8988T (cell line): ENCODE results near the gene OSR1.

ENCODE experiments used
- DNase-seq: peaks from one replicate; pipeline ENCODE4 v3.0.0; 2011

OSR1 gene

GRCh38 chr2:19357402-19358241, 801 bp downstream of the OSR1 start:
- no peak for DNase-seq

- DNase-seq: no peak
These were observed 1.6 kb downstream of the OSR1 start for GRCh38 chr2:19356545-19357401.

- DNase-seq: no peak
These were observed 2.4 kb downstream of the OSR1 start for GRCh38 chr2:19355931-19356544.

- DNase-seq: no peak
These were observed 3.0 kb downstream of the OSR1 start for GRCh38 chr2:19355416-19355821.

- DNase-seq: no peak
These were observed 3.4 kb downstream of the OSR1 start for GRCh38 chr2:19355014-19355405.

GRCh38 chr2:19353721-19354050, 4.7 kb downstream of the OSR1 start:
- no peak for DNase-seq

GRCh38 chr2:19352946-19353720, 5.3 kb downstream of the OSR1 start:
- DNase-seq: no peak

GRCh38 chr2:19351899-19352697, 6.3 kb downstream of the OSR1 start:
- no peak for DNase-seq

- DNase-seq: no peak
These were observed 6.9 kb downstream of the OSR1 start for GRCh38 chr2:19351499-19351898.

- no peak for DNase-seq
These were observed 7.6 kb downstream of the OSR1 start for GRCh38 chr2:19350678-19351401.

GRCh38 chr2:19349911-19350677, 8.3 kb downstream of the OSR1 start:
- DNase-seq: peak; percentile 85

- no peak for DNase-seq
These were observed 9.7 kb downstream of the OSR1 start for GRCh38 chr2:19348692-19349091.

GRCh38 chr2:19347619-19348562, 10.5 kb downstream of the OSR1 start:
- peak; percentile 98 for DNase-seq

- no peak for DNase-seq
These were observed 11.3 kb downstream of the OSR1 start for GRCh38 chr2:19346983-19347618.

GRCh38 chr2:19337742-19338141, 20.7 kb downstream of the OSR1 start:
- DNase-seq: no peak

- no peak for DNase-seq
These were observed 21.2 kb downstream of the OSR1 start for GRCh38 chr2:19337202-19337601.

- DNase-seq: no peak
These were observed 21.6 kb downstream of the OSR1 start for GRCh38 chr2:19336781-19337180.

- DNase-seq: no peak
These were observed 25.9 kb downstream of the OSR1 start for GRCh38 chr2:19332503-19332902.

- DNase-seq: no peak
These were observed 27.0 kb downstream of the OSR1 start for GRCh38 chr2:19331450-19331849.
